Ascending aorta (tissue), 2 donors: ENCODE results near the gene ANKZF1. TPM values are rescaled to one million over a fixed set of nuclear protein-coding genes. Genes with fewer than 3 reads are reported as not detected.

Experiments
- DNase-seq, 2 donors: peaks; one replicate each; pipeline ENCODE4 v3.0.0-alpha.2; 2019; ENCODE audit warnings: low spot score in 2 of 2
- H3K27ac ChIP-seq, 2 donors: fragments of 200-600 bp; sonication (generic); one replicate each; pipeline ENCODE4 v1.5.1; 2016 to 2017; ENCODE audit warnings: mild to moderate bottlenecking in 1 of 2
- H3K27me3 ChIP-seq: fragments of 200-600 bp; sonication (generic); one replicate; pipeline ENCODE4 v1.5.1; 2017
- H3K36me3 ChIP-seq, 2 donors: fragments of 200-600 bp; sonication (generic); one replicate each; pipeline ENCODE4 v1.5.1; 2016
- H3K4me1 ChIP-seq, 2 donors: fragments of 200-600 bp; sonication (generic); one replicate each; pipeline ENCODE4 v1.5.1; 2016 to 2017; ENCODE audit warnings: mild to moderate bottlenecking in 1 of 2
- H3K4me3 ChIP-seq, 2 donors: fragments of 200-600 bp; sonication (generic); one replicate each; pipeline ENCODE4 v1.5.1; 2016 to 2017; ENCODE audit warnings: mild to moderate bottlenecking in 1 of 2
- H3K9me3 ChIP-seq, 2 donors: fragments of 200-600 bp; sonication (generic); one replicate each; pipeline ENCODE4 v1.5.1; 2016
- intact Hi-C: fragments of 100-400 bp; cut with DNase I; formaldehyde crosslinking; loops from one replicate; pipeline ENCODE4 v1.15.1; 2023
- total RNA-seq: library from RNA; depleted of rRNA; stranded (reverse); fragments of >200 nt; gene quantifications from one replicate; pipeline ENCODE4 v1.1.0, GENCODE V29; 2016
- TF ChIP-seq, protein P1 (sequence below), 3 experiments: fragments of 200-600 bp in 2 of 3; fragments of 450-650 bp in 1 of 3; sonication (generic) in 2 of 3; IDR thresholded peaks; one replicate each; pipeline ENCODE4 v1.5.1; 2016 to 2019; ENCODE audit warnings: antibody characterized with exemption in 3 of 3, mild to moderate bottlenecking in 1 of 3, moderate library complexity in 1 of 3

The ANKZF1 gene
- total RNA-seq, 1 donor from 2014 or later, result 53.1 TPM

DNA sequence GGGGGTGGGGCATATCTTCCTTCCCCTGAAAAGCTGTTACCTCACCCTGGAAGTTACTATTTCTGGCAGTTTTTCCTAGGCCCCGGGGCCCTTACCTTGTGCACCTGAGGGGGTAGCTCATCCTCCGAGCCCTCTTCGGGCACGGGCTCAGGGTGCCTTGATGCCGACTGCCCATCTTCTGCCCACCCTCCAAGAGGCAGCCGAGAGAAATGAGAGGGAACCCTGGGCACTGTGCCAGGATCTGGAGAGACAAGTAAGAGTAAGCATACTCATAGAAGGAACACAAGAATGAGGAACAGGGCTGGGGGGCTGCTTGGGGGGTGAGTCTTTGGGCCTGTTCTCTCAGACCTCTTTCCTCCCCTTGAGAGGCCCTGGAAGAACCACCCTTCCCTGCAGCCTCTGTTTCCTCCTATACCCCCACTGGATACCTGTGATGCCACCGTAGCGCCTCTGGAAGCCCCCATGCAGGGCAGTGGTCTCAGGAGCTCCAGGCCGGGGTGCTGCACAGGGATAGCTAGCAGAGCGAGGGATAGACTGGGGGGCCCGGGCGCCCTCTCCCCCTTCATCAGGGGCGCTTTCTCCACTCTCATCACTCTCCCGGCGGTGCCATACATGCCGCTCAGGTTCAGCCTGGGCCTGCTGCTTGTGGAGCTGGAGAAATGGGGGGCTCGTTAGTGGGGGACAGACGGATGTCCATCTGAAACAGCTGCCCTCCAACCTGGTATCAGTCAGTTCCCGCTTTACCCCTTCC is 8.8 kb upstream of the ANKZF1 start:
- TF ChIP-seq, protein P1, sequence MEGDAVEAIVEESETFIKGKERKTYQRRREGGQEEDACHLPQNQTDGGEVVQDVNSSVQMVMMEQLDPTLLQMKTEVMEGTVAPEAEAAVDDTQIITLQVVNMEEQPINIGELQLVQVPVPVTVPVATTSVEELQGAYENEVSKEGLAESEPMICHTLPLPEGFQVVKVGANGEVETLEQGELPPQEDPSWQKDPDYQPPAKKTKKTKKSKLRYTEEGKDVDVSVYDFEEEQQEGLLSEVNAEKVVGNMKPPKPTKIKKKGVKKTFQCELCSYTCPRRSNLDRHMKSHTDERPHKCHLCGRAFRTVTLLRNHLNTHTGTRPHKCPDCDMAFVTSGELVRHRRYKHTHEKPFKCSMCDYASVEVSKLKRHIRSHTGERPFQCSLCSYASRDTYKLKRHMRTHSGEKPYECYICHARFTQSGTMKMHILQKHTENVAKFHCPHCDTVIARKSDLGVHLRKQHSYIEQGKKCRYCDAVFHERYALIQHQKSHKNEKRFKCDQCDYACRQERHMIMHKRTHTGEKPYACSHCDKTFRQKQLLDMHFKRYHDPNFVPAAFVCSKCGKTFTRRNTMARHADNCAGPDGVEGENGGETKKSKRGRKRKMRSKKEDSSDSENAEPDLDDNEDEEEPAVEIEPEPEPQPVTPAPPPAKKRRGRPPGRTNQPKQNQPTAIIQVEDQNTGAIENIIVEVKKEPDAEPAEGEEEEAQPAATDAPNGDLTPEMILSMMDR (IDR thresholded peaks at IDR 0.05), result no peak
- intact Hi-C loops, result no loop called here
- Histone ChIP-seq H3K4me1 (peaks cover 12 to 31% of the 10 kb centered on the region in 2 donors), H3K27ac (no peak overlapping the region), H3K9me3 (no peaks in the 10 kb centered on the region), H3K36me3 (peaks cover 63 to 64% of the 10 kb centered on the region in 2 donors), H3K4me3 (no peak overlapping the region), H3K27me3 (no peaks in the 10 kb centered on the region)
- no peak for DNase-seq

DNA sequence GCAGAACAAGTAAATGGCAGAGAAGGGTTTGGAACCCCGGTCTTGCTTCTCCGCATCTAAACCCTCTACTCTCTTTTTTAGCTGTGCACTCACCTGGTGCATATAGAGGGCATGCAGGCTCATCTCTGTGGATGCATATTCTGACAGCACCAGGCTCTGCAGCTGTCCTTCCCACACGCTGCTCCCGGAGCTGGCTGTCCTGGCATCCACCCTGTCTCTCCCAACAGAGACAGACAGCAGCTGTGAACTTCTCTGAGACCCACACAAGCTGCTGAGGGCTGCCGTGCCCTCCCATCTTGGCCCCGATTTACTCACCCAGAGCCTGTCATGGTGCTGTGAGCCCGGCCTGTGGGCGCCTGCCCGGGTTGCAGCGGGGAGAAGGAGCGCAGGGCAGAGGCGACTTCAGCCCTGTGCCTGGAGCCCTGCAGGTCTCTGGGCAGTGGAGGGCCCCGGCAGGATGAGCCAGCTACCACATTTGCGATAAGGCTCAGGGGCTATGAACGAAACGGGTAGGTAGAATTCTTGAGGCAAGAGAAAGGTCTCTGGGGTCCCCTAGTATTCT is 7.6 kb upstream of the ANKZF1 start:
- TF ChIP-seq, protein P1 (IDR thresholded peaks at IDR 0.05), result no peak
- no peak overlapping the region for H3K4me3 ChIP-seq
- H3K36me3 ChIP-seq, result peaks cover 61 to 68% of the 10 kb centered on the region in 2 donors
- no peak for DNase-seq
- no peaks in the 10 kb centered on the region for H3K9me3 ChIP-seq
- H3K27ac ChIP-seq, result no peak overlapping the region
- H3K27me3 ChIP-seq, result no peaks in the 10 kb centered on the region
- intact Hi-C loops, result no loop called here
- peaks cover 12 to 23% of the 10 kb centered on the region in 2 donors for H3K4me1 ChIP-seq

DNA sequence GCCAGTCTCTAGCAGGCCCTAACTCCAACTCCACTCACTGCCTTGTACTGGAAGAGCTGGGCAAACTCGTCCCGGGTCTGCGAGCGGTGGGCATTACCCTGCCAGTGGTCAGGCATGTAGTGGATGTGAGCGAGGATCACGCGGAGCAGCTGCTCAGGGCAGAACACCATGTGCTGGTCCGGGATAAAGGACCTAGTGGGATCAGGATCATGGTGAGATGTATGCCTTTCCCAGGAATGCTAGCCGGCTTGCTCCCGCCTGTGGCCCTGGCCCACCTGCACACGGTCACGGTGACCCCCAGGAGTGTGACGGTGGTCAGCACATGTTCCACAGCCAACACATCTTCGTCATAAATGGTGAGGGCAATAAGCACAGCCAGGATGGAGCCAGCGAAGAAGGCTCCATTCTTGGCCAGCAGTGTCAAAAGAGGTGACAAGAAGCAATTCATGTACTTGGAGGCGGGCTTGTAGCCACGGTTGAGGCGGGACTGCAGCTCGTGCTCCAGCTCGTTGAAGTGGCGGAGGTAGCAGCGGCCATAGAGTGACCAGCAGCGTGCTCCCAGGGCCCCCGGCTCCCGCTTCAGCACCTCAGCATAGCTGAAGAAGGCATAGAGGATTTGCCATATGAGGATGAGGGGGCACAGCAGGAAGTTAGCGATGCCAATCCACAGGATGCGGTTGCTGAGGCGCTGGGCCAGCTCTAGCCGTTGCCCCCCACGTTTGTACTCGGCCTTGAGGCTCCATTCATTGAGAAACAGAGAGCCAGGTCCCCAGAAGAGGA is 5.6 kb upstream of the ANKZF1 start:
- Histone ChIP-seq H3K4me3 (no peak overlapping the region), H3K4me1 (peaks cover 11 to 24% of the 10 kb centered on the region in 2 donors), H3K36me3 (peaks cover 61 to 68% of the 10 kb centered on the region in 2 donors), H3K27me3 (no peaks in the 10 kb centered on the region), H3K27ac (no peak overlapping the region), H3K9me3 (no peaks in the 10 kb centered on the region)
- intact Hi-C loops, result no loop called here
- no peak for DNase-seq
- TF ChIP-seq, protein P1 (IDR thresholded peaks at IDR 0.05), result no peak

GRCh38 chr2:219225350-219225749 is 4.3 kb upstream of the ANKZF1 start:
- Histone ChIP-seq H3K27ac (no peak overlapping the region), H3K36me3 (peaks cover 54 to 62% of the 10 kb centered on the region in 2 donors), H3K4me3 (no peak overlapping the region), H3K9me3 (no peaks in the 10 kb centered on the region), H3K27me3 (no peaks in the 10 kb centered on the region), H3K4me1 (peaks cover 4 to 12% of the 10 kb centered on the region in 2 donors)
- TF ChIP-seq, protein P1 (IDR thresholded peaks at IDR 0.05), result no peak
- DNase-seq, result no peak
- intact Hi-C loops, result no loop called here

DNA sequence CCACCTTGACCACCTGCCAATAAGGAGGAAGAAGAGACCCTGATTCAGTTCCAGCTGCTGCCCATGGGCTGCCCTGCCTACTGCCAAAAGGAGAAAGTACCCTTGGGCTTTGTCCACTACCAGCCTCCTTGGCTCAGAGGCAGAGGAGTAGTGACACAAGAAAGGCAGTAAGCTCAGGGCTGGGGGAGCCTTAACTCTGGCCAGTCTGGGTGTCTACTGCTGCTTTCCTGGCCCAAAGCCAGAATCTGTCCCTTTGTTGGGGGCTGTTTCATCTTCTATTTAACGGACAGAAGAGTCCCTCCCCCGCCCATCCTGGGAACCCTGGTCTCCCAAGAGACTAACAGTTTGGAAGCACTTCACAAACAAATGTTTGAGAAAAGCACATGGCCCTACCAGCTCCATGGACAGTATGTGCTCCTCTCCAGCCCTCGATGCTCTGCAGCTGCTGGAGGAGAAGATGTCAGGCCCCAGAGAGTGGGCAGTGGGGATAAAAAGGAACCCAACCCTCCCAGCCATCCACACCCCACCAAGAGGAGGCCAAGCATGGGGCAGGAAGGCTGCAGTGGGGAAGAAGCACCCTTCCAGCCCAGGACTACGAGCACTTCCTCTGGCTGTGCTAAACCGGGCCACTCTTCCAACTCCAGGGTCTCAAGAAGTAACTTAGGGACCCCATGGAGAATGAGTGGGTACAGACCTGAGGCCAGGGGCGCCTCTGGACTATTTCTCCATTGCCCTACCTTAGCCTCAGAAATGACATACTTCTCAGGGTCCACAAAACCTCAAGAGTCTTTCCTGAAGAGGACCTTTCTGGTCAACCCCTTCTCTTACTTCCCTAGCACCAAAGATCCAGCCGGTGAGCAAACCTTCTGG is 1.3 kb upstream of the ANKZF1 start:
- intact Hi-C loops, result no loop called here
- peak overlapping the region; percentile 66 to 96 for H3K4me3 ChIP-seq
- H3K27ac ChIP-seq, result peak overlapping the region; percentile 93 to 97
- H3K4me1 ChIP-seq, result peaks cover 4 to 23% of the 10 kb centered on the region in 2 donors
- TF ChIP-seq, protein P1 (IDR thresholded peaks at IDR 0.05), result no peak
- H3K9me3 ChIP-seq, result no peaks in the 10 kb centered on the region
- no peak for DNase-seq
- no peaks in the 10 kb centered on the region for H3K27me3 ChIP-seq
- H3K36me3 ChIP-seq, result peaks cover 32 to 44% of the 10 kb centered on the region in 2 donors
